AG20443 (cell line): Measurements from ENCODE around the gene KRTAP10-12.

ENCODE experiments used
- DNase-seq: peaks from one replicate; pipeline ENCODE4 v3.0.0; 2012; ENCODE audit warnings: low spot score, mixed read lengths

Gene KRTAP10-12

GRCh38 chr21:44712203-44713028 is 15.4 kb downstream of the KRTAP10-12 start:
- DNase-seq = no peak

DNA sequence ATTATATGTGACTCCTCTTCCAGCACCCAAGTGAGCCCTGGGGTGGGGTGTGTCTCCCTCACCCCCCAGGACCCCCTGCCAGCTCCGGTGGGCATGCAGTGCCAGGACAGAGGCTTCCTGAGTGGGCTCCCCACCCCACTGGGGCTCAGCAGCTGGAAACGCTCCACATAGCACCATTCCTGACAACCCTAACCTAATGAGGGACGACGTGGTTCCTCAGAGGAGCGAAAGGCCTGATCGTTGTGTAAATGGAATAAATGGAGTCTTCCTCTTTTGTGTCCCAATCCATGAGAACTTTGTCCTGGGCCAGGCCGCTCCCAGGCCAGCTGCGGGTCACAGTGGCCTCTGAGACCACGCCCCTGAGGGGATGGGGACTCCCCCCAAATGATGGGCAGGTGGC is 16.2 kb downstream of the KRTAP10-12 start:
- no peak for DNase-seq

GRCh38 chr21:44713846-44714245 is 16.9 kb downstream of the KRTAP10-12 start:
- no peak for DNase-seq

GRCh38 chr21:44714905-44715304 is 17.9 kb downstream of the KRTAP10-12 start:
- DNase-seq = no peak

- DNase-seq = no peak
Measured at GRCh38 chr21:44716984-44717383, 20.0 kb downstream of the KRTAP10-12 start.

- DNase-seq = no peak
Measured at GRCh38 chr21:44718093-44718492, 21.1 kb downstream of the KRTAP10-12 start.

GRCh38 chr21:44718571-44718970 is 21.6 kb downstream of the KRTAP10-12 start:
- DNase-seq = no peak

DNA sequence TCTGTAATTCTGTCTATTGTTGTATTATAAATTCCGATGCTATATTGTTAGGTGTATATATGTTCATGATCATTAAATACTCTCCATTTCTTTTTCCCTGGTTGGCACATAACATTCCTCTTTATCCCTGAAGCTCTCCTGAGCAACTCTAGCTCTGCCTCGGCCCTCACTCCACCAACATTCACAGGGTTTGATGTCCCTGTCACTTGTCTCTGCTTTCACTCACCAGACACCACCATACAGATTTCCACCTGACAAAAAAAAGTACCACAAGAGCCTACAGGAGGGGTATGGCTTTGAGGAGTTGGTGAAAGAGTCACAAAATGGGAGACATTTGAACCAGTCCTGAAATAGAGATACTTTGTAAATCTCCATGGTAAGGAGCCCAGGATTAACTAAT is 23.2 kb downstream of the KRTAP10-12 start:
- no peak for DNase-seq

GRCh38 chr21:44722731-44723130 is 25.8 kb downstream of the KRTAP10-12 start:
- DNase-seq = no peak

DNA sequence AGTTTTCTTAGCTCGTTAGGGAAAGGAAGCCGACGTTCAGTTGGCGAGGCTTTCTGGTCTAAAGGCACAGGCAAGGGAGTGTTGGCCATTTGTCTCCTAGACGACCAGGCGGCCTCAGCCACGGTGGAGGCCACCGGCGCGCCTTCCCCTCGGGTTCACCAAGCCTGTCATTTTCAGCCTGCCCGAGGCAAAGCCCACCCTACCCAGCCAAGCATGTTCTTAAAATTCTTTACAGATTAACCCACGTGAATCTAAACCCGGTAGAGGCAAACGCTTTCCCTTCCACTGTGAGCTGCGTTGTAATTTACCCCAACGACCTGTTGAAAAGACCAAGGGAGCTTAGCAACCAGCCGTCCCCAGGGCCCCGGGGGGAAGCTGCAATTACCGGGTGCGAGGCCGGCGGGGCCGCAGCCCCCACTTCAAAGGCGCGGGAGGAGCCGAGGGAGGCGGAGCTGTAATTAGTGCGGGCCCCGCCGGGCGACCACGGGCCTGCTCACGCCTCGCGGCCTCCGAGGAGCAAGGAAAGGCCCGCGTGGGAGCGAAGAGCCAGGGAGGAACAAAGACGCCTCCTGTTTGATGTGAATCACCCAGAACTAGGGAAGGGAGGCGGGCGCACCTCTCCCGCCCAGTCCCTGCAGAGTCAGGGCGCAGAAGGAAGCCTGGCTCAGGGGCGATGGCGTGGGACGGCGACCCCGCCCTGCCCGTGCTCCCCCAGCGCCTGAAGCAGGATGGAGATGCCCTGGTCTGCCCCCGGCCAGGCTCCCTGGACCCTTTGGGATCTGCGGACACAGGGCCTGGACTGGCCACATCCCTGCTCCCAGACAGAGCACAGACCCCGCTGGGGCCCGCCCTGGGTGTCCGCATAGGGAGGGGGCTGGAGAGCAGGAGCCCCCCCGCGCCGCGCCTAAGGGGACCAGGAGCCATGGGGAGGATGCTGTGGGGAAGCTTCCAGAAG is 26.5 kb downstream of the KRTAP10-12 start:
- DNase-seq = no peak

- no peak for DNase-seq
Measured at GRCh38 chr21:44724196-44724595, 27.2 kb downstream of the KRTAP10-12 start.

DNA sequence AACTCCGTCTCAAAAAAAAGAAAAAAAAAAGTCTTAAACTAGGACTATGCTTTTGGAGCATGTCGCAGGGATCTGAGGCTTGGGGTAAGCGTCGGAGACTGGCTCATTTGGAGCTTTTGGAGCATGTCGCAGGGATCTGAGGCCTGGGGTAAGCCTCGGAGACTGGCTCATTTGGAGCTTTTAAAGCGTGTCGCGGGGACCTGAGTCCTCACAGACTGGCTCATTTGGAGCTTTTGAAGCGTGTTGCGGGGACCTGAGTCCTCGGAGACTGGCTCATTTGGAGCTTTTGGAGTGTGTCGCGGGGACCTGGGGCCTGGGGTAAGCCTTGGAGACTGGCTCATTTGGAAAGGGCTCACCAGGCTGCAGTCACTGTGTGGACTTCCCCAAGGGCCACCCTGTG is 28.0 kb downstream of the KRTAP10-12 start:
- no peak for DNase-seq

DNA sequence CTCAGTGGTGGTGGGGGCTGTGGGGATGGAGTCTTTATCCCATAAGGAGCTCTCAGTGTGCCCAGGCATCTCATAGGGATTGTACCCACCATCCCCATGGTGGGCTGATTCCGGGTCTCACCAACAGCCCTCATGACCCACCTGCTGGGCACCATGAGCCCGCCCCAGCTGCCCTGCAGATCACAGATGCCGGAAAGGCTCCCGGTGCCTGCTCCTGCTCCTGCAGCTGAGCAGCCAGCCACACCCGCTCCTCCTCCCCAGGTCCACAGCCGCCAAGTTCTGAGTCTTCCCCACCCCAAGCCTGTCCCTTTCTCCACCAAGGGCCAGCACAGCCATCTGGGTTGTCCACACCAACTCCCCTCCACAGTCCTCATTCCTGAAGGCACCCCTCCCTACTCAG is 29.9 kb downstream of the KRTAP10-12 start:
- DNase-seq = no peak

GRCh38 chr21:44727321-44727720 is 30.3 kb downstream of the KRTAP10-12 start:
- DNase-seq = no peak

DNA sequence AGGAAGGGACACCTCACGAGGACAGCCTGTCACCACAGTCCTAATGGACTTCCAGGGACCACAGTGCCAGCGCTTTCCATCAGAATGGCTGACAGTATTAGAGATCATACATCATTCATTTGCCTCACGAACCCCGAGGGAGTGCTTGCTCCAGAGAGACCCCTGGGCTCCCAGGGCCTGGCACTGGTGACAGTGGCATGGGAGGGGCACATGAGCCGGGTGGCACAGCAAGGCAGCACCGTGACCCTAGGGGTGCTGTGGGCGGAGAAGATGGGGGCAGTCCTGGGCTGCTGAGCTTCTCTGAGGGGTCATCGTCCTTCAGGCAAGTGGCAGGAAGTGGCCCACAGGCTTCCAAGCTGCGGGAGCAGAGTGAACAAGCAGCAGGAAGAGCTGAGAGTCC is 30.8 kb downstream of the KRTAP10-12 start:
- no peak for DNase-seq

GRCh38 chr21:44728716-44729115 is 31.7 kb downstream of the KRTAP10-12 start:
- no peak for DNase-seq

DNA sequence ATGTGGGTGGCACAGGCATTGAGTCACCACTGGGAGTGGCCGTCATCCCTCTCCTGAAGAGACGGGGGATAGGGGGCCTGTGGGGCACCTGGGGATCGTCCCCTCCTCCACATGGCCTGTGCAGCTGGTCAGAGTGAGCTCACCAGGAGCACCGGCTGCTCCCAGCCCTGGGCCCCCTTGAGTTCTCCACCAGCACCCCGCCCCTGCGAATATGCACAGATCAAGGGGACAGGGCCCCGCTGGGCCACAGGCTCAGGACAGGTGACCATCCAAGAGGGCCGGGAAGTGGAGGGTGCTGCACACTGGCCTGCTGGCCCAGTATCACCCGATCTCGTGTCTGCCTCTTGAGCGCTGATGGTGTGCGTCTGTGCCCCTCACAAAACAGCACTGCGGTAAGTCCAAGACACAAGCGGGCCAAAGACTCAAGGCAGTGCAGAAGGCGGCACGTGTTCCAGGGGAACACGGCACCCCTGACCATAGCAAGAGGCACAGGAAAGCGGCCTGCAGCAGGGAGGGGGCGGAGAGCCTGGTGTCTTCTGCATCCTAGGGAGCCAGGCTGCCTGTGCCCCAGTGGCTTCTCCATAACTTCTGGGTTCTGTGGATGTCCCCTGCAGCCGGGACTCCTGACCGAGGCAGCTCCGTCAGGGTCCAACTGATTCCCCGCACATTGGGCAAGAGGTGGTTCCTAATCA is 32.5 kb downstream of the KRTAP10-12 start:
- DNase-seq = no peak

- DNase-seq = no peak
Measured at GRCh38 chr21:44730028-44730395, 33.0 kb downstream of the KRTAP10-12 start.

DNA sequence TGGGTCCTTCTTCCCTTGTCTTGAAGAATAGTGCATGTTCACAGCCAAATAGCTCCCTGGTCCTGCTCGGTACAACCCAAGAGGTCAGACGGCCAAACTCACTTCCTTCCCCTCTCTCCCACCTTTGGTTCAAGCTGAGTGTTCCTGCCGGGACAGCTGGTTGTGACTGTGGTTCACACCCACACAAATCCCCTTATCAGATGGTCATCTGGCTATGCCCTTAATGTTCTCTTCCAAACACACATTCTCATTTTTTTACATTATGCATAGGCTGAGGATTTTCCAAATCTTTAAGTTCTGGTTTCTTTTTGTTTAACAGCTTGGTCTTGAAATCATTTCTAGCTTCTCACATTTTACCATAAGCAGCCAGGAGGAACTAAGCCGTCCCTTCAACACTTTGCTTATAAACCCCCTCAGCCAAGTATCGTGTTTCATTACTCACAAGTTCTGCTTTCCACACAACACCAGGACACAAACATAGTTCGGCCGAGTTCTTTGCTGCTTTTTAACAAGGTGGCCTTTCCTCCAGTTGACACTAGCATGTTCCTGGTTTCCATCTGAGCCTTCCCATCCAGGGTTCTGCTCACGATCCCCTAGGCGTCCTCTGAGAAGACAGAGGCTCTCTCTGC is 34.1 kb downstream of the KRTAP10-12 start:
- no peak for DNase-seq

DNA sequence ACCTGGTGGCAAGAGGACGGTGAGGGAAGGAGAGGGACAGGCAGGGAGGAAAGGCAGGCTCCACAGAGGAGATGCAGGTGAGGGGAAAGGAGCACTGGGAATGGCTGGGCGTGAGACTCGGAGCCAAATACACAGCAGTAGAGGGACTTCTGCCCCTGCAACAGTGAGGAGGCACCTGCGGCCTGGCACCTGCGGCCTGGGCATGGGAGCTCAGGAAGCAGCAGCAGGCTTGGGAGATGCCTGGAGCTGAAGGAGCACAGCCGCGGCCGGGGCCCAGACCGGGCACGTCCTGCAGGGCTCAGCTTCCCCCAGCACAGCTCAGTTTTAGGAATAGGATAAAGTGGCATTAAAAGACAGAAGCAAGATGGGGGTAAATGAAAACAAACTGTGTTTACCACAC is 35.3 kb downstream of the KRTAP10-12 start:
- DNase-seq = no peak

GRCh38 chr21:44732956-44733355 is 36.0 kb downstream of the KRTAP10-12 start:
- no peak for DNase-seq
